Measurements from ENCODE around the gene HDAC1.
A peak's percentile ranks its signal among the peaks of the same experiment; 100 is the strongest.

HDAC1 gene

DNA sequence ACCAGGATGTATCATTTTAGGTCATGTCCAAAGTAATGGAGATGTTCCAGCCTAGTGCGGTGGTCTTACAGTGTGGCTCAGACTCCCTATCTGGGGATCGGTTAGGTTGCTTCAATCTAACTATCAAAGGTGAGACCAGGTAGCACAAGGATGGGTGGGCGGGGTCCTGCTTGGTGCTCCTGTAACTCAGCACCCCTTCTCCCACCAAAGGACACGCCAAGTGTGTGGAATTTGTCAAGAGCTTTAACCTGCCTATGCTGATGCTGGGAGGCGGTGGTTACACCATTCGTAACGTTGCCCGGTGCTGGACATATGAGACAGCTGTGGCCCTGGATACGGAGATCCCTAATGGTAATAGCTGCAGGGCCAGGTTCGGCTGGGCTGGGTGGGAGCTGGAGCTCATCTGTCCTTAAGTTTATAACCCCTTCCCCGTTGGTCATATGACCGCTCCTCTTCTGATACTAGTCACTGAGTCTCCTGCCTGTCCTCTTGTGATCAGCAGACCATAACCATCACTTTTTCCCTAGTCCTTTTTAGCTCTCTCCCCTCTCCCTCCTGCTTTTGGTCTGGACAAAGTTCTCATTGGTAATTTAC, 38.8 kb downstream of the HDAC1 start:
- no peak for DNase-seq (ENCODE audit: low spot score)

DNA sequence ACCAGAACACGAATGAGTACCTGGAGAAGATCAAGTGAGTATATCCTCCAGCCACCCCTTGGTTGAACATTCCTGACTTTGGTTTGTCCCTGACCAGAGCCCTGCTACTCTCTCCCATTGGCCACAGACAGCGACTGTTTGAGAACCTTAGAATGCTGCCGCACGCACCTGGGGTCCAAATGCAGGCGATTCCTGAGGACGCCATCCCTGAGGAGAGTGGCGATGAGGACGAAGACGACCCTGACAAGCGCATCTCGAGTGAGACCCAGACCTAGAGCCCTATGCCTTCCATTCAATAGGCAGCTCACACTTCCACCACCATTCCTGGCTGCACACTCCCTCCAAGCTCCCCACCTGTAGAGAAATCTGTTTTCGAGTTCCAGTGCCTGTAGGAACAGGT, 39.7 kb downstream of the HDAC1 start:
- DNase-seq (ENCODE audit: low spot score) = no peak

DNA sequence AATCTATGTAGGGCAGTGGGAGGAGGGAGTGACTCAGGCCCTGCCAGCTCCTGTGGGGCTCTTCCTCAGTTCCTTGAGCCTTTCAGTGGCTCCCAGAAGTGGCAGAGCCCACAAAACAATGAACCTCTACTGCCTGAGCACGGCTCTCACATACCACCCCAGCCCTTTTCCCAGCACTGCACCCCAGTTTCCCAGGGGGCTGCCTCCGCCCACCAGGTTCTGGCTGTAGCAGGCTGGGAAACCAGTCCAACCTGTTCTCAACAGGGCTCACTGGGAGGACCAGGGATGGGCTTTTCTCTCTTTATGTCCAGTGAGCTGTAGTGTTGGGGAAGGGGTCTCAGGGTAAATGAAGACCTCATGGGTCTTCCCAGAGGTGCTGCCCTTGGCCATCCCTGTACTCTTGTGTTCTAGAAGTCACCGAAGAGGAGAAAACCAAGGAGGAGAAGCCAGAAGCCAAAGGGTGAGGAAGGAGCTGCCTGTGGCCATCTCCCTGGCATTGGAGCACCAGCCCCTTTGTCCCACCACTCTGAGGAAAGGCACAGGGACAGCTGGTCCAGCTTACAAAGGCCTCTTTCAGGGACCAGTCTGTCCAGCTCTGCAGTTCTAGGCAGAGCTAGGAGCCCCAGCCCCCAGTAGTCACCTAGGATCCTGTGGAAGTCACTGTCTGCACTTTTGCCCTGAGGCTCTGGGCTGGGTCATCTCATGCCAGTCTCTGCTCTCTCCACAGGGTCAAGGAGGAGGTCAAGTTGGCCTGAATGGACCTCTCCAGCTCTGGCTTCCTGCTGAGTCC, 40.6 kb downstream of the HDAC1 start:
- DNase-seq (ENCODE audit: low spot score) = no peak

DNA sequence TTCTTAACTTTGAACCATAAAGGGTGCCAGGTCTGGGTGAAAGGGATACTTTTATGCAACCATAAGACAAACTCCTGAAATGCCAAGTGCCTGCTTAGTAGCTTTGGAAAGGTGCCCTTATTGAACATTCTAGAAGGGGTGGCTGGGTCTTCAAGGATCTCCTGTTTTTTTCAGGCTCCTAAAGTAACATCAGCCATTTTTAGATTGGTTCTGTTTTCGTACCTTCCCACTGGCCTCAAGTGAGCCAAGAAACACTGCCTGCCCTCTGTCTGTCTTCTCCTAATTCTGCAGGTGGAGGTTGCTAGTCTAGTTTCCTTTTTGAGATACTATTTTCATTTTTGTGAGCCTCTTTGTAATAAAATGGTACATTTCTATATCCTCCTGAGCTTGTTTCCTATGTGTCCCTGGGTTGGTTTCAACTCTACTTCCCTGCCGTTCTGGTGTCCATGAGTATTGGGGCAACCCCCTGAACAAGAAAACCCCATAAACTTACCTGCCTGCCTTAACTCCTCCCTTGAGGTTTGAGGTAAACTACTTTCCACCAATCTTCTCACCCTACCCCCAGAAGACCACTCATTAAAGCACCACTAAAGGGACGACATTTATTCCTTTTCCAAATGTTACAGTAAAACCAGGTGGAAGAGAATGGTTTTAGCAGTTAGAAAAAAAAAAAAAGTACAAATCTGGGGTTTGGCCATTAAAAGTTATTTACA, 41.5 kb downstream of the HDAC1 start:
- DNase-seq (ENCODE audit: low spot score) = no peak

DNA sequence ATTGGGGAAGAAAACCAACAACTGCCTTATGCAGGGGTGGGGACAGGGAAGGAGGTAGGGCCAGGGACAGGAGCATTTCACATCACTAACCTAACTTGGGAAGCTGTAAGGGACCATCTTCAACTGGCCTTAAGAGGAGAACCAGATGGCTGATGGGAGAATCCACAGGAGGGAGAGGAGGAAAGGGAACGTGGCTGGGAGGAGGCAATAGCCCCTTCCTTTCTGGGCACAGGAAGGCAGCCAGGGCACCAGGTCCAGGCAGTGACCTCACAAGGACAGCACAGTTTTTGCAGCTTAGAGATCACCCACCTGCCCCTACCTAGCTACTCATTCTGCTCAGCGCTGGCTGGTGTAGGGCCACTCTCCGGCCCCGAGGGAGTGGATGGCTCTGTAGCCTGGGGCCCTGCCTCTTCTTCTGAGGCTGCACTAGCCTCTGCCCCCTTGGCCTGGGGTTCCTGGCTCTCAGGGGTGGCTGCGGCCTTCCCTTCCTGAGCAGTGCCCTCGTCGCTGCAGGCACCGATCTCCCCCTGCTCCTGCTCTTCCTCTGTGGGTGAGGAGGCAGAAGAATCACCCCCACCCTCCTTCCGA, 42.5 kb downstream of the HDAC1 start:
- DNase-seq (ENCODE audit: low spot score) = no peak

DNA sequence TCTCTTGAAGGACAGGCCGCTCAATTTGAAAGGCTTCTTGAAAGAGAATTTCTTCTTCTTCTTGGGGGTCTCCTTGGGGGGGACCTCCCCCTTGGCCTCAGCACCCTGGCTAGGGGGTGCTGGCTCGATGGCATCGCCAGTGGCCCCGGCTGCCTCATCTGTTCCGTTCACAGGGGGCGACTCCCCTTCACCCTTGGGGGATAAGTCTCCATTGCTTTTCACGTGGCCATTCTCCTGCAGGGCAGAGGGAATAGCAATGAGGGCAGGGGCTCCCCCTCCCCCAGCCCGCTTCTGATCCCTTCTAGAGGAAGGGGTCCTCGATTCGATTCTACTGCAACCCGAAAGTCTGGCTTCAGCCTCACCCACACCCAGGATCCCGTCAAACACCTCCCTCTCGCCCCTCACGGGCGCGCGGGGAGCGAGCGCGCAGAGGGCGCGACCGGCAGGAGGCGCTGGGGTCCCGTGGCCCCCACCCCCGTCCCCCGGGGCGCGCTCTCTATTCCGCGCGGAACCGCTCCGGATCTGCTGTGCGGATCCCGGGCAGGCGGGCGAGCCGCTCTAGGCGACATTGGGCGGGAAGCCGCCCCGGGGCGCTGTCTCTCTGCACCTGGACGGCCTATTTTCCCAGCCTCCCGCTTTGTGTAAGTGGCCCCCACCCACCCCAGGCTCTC, 43.1 kb downstream of the HDAC1 start:
- peak; percentile 43 for DNase-seq (ENCODE audit: low spot score)

DNA sequence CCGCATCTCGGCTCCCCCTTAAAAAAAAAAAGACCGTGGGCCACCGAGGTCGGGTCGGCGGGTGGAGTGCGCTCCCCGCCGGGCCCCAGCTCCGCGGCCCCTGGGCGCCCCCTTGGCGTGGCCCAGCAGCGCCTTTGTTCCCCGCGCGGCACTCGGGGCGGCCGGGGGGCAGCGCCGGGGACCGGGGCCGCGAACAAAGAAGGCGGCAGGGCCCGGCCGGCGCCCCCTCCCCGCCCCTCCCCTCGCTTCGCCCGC, 43.6 kb downstream of the HDAC1 start:
- DNase-seq (ENCODE audit: low spot score) = no peak

DNA sequence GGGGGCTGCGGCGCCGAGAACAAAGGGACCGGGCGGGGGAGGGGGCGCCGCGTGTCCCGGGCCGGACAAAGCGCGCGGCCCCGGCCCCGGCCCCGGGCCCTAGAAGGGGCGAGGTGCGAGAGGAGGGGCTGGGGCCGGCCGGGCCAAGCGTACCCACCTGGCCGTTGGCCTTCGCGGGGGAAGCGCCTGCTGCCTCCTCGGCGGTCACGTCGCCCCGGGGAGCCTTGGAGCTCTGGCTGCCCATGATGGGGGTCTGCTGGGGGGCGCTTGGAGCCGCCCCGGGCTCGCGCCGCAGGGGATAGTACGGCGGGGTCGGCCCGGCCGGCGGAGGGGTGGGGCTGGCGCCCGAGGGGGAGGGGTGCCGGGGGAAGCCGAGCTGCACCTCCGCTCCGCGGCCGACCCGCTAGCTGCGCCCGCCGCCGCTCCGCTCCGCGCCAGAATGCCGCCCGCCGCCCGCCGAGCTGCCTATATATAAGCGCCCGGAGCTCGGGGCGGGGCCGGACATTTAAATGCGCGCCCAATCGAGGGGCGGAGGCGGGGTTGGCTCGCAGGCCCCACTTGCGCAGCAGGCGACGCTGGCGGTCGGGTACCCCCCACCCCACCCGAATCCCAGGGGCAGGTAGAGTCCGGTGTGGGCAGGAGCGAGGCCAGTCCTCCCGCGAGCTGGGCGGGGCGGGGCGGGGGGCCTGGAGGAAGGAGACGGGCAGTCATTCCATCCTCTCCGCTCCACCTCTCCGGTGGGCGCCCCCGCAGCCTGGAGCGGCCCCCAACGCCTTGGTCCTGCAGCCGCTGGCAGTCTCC, 44.1 kb downstream of the HDAC1 start, which contains the start of gene MARCKSL1:
Gene MARCKSL1, minus strand, starts transcription at position 444 of the 801 bp plus-strand sequence. Its CDS starts 200 bp downstream, at position 244.
- peak; percentile 63 for DNase-seq (ENCODE audit: low spot score)

DNA sequence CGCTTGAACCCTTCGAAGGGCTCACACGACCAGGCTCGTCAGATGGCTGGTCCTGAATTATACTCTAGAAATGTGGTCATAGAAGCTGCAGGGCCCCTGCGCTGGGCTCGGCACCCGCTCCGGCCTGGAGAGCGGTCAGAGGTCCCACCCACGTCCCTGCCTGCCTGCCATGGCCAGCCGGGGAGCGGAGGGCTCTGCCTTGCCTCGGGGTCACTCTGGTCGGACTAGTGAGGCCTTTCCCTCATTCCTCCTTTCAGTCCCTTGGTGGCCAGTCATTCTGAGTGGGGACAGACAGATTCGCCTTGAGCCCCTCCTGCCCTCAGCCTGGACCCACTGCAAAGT, 44.7 kb downstream of the HDAC1 start:
- DNase-seq (ENCODE audit: low spot score) = no peak

DNA sequence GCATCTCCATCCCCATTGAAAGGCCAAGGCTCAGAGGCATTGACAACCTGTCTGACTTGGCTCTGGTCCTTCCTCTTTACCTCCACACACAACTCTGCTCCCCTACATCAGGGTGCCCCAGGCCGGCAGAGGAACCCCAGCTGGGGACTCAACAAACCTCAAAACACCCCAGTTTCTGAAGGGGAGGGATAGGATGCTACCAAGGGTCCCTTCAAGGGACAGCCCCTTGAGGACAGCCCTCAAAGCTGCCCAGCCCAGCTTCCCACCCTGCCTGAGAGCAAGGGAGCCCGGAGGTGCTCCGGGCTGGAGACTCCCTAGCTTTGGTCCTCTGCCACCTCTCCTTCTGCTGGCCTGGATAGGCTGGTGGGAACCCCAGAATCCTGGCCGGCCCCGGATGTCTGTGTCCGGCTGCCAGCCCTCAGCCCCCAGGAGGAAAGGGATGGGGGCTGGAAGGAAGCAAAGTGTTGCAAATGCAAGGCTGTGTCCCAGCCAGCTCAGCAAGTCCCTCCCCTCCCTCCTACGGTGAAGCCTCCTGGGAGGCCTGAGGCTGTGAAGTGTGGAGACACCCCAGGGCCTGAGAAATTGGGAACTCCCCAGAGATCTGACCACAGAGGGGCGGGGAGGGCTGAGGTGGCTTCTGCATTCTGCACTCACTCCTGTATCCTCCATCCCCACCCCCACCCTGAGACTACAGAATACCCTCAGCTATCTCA, 45.2 kb downstream of the HDAC1 start:
- DNase-seq (ENCODE audit: low spot score) = no peak

DNA sequence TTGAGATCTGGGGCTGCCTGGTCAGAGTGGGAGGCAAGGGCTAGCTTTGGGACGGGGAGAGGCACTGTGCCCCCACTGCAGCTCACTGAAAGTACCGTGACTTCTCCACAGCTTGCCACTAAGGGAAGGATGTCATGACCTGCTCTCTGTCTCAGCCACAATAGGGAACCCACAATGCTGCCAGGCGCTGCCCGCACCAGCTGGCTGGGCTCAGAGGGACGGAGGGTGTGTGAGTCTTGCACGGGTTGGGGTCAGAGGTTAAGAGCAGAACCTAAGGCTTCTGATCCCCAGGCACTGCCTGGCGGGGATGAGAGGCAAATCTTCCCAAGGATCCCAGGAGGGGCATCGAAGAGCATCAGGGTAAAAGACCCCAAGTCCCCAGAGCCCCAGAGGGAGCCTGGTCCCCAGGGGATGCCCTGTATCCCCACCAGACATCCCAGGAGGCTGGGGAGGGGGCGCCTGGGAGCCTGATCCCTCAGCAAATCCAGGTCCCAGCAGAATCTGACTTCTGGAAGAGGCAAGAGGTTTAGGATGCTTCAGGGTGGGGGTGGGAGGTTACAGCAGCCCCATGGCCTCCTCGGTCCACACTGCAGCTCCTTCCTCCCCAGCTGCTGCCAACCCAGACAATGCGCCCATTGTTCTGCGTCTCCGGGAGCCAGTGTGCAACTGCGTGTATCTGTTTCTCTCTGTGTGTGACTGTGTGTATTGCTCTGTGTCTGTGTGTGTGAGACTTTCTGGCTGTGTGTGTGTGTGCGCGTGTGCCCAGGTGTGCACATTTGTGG, 46.2 kb downstream of the HDAC1 start:
- no peak for DNase-seq (ENCODE audit: low spot score)

DNA sequence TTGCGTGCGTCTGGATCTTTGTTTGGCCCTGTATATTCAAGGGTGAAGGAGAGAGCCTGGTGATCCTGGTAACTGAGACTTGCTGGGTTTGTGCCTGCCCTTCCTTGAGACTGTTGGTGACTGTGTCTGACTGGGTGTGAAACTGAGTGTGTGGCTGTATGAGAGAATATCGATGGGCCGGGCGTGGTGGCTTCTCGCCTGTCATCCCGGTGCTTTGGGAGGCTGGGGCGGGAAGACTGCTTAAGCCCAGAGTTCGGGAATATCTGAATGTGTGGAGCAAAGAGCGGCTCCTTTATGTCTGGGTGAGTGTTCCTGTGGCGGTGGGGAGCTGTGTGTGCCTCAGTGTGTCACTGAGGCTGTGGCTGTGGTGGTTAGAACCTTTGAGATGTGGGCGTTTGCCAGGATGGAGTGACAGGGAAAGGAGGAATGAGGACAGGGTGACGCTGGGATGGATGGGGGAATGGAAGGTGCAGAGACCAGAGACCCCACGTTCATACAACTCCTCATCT, 46.8 kb downstream of the HDAC1 start:
- no peak for DNase-seq (ENCODE audit: low spot score)

DNA sequence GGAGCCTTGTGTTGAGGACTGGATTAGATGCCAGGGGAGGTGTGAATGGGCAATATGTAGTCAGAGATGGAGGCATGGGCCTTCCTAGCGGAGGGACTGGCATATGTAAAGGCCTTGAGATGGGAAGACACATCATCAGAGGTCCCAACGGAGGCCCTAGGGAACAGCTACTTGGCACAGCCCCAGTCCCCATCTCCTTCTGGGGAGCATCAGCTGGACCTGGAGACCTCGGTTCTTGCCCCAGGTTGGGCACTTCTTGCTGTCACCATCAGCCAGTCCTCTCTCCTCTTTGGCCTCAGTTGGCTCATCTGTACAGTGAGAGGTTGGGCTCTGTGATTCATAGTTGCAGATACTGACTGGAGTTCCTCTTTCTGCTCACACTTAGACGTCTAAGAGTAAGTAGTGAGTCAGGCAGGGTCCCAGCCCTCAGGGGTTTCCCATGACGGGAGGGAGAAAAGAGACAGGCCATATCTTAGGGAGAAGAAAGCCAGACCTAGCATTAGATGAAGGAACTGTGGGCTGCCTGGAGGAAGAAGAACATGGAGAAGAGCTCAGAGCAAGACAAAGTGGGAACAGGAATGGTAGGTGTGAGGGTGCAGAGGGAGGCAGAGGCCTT, 47.6 kb downstream of the HDAC1 start:
- no peak for DNase-seq (ENCODE audit: low spot score)

DNA sequence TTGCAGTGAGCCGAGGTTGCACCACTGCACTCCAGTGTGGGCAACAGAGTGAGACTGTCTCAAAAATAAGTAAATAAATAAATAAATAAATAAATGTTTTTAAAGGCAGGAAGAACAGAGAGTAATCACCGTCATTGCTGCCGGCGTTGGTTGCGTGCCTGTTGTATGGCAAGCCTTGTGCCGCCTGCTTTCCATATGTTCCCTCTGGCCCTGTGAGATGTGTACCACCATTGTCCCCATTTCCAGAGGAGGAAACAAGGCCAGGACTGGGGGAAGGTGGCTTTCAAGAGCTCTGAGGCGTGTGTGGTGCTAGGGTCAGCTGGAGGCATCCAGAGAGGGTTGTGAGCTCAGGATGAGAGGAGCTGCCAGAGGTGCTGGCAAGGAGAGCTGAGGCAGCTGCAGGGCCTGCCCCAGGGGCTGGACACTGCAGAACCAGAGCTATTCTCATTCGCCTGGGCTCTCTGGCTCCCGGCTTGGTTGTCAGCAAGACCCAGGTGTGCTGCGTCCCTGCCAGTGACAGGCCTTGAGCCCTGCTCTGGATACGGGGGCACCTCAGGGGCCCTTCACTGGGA, 49.4 kb downstream of the HDAC1 start:
- no peak for DNase-seq (ENCODE audit: low spot score)

DNA sequence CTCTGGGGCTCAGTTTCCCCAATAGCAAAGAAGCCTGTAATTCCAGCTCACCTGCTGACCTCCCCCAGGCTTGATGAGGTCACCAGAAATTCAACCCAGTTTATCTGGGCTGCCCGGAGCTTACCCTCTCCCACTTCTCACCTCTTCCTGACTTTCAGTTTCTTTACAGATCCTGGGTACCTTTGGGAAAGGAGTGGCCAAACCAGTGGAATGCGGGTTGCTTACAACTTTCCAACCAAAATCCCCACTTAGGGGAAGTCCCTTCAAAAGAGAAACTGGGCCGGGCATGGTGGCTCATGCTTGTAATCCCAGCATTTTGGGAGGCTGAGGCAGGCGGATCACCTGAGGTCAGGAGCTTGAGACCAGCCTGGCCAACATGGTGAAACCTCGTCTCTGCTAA, 50.1 kb downstream of the HDAC1 start:
- no peak for DNase-seq (ENCODE audit: low spot score)

DNA sequence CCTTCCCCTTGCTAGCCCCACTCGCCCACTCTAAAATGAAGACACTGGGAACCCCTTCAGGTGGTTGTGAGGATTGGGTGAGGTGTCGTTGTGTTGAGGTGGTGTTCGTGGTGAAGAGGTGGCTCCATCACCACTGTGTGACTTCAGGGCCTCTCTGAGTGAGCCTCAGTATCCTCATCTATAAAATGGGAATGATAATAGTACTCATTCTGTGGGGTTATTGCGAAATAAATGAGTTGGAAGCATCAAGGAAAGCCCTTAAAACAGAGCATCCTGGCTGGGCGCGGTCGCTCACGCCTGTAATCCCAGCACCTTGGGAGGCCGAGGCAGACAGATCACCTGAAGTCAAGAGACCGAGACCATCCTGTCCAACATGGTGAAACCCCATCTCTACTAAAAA, 50.8 kb downstream of the HDAC1 start:
- no peak for DNase-seq (ENCODE audit: low spot score)

DNA sequence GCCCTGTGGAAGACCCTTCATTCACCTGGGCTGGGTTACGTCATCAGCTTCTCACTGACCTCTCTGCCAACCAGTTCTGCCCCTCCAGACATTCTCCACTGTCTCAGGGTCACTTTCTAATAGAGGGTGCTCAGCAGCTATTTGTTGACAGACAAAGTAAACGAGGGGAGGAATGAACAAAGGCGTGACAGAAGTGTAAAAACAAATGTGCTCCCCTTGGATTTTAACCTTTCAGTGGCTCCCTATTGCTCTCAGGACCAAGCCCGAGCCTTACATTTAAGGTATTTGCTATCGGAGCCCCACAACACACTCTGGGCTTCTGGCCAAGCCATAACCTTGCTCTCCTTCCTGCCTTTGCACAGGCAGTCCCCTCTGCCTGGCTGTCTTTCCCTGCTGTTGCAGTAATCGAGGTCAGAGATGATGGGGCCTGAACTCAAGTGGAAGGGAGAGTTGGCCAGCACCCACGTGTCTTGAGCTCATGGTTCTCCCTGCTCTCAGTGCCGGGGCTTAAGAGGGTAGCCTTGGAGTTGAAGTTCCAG, 53.5 kb downstream of the HDAC1 start:
- DNase-seq (ENCODE audit: low spot score) = no peak

DNA sequence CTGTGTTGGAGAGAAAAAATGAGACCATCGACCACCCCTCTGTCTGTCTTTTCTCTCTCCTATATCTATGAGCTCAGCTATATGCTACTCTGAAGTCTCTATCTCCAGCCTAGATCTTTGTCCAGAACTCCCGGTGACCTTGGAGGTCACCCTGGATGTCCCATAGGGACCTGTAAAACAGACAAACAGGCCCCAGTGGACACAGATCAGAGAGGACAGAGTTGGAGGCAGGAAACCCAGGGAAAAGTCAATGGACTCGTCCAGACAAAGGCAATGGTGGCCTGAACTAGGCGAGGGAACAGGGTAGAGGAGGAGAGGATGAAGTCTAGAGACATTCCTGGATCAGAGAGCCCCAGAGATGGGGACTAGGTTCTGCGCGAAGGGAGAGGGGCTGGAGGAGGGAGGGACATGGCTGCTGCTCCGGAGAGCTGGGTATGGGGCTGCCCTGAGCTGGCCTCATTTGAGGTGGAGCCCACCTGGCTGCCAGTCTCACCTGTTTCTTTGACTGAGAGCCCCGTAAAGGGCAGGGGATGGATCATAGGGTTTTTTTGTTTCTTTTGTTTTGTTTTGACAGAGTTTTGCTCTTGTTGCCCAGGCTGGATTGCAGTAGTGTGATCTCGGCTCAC, 54.8 kb downstream of the HDAC1 start:
- no peak for DNase-seq (ENCODE audit: low spot score)
